ENCODE measurements around the gene KCNJ4. TPM values are rescaled to one million over a fixed set of nuclear protein-coding genes. Genes with fewer than 3 reads are reported as not detected.

The KCNJ4 gene
- total RNA-seq, 1 experiment from 2014 or later = not detected

DNA sequence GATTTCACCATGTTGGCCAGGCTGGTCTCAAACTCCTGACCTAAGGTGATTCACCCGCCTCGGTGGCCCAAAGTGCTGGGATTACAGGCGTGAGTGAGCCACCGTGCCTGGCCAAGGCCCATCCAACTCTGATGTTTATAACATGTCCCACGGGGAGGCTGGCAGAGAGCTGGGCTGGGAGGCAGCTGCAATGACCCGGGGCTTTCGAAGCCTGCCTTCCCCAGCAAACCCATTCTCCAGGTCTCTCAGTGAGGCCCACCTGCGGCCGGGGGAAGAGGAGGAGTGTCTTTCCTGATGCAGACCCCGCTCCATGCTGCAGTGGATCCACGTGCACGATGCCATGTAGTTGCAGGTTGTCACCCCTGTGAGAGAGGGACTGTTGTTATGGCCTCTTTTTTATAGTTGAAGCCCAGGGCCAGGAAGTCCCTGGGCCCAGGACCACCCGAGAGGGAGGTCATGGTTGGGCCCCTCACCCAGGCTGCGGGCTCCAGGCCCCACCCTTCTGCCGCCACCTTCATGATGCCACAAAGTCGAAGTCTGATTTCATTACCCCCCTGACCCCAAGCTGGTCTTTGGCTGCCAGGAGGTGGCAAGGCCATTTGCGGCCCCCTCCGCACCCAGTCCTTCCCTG lies 38.3 kb downstream of the KCNJ4 start:
- no peak overlapping the region for H3K4me3 ChIP-seq (ENCODE audit: low read length)
- no peak overlapping the region for H3K9ac ChIP-seq (ENCODE audit: low read length)
- H2AFZ ChIP-seq (ENCODE audit: low read length) = no peak overlapping the region
- ATAC-seq (no peak), DNase-seq (no peak)
- H3K4me2 ChIP-seq (ENCODE audit: low read length) = no peak overlapping the region
- POLR2A ChIA-PET (ENCODE audit: unreplicated experiment) = no interaction called here
- H3K27ac ChIP-seq (ENCODE audit: low read length) = no peak overlapping the region
- no TSS peak for BruUV-seq (replicated peaks)
- no peaks in the 10 kb centered on the region for H3K27me3 ChIP-seq (ENCODE audit: low read length)
- no peaks in the 10 kb centered on the region for H4K20me1 ChIP-seq (ENCODE audit: low read length)
- intact Hi-C loops (cut with micrococcal nuclease) = no loop called here
- no peaks in the 10 kb centered on the region for H3F3A ChIP-seq (ENCODE audit: low read length, unreplicated experiment)
- no peaks in the 10 kb centered on the region for H3K9me2 ChIP-seq (replicated peaks; ENCODE audit: low read length)
- no peaks in the 10 kb centered on the region for H3K36me3 ChIP-seq (ENCODE audit: low read depth, low read length)
- CTCF ChIA-PET = no interaction called here
- no peaks in the 10 kb centered on the region for H3K9me3 ChIP-seq (ENCODE audit: low read length)
- no peak for TF ChIP-seq EZH2 (IDR thresholded peaks at IDR 0.05; ENCODE audit: low read length, unreplicated experiment)
- TF ChIP-seq CTCF (conservative IDR thresholded peaks at IDR 0.05; ENCODE audit: low read depth, low read length) = no peak
- TF ChIP-seq EZH2phosphoT487 (IDR thresholded peaks at IDR 0.05; ENCODE audit: borderline replicate concordance, low read length) = no peak
- H3K4me1 ChIP-seq (ENCODE audit: insufficient read depth, low read length) = no peaks in the 10 kb centered on the region
- H3K79me2 ChIP-seq (ENCODE audit: low read length) = no peaks in the 10 kb centered on the region

DNA sequence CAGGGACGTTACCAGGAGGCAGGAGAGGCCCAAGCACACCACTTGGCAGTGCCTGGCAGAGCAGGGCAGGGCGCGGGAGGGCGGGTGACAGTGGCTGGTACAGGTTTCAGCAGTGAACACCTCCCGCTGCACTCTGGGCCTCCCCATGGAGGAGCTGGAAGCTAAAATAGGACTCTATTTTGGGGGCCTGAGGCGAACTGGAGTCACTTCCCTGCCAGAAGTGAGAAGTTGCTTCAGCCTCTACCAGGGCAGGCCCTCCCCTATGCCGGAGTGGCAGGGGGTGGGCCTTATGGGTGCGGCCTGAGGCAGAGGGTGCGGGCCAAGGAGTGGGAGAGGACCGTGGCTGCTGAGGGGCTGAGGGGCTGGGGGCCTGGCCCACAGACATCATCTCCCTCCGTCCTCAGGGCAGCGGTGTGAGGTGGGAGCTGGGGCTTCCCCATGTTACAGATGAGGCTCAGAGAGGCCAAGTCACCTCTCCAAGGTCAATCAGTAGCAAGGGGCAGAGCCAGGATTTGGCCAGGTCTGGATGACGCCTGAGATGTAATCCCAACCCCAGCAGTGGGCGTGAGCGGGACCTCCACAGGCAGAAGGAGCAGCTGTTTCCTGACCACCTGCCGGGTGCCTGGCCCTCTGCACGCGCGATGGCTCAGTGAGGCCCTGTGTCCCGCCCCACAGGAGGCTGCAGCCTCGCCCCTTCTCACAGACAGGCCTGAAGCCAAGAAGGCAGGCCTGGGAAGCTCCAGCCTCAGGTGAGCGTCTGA lies 39.3 kb downstream of the KCNJ4 start:
- Histone ChIP-seq H3K9me3 (ENCODE audit: low read length) (no peaks in the 10 kb centered on the region), H3K4me2 (ENCODE audit: low read length) (no peak overlapping the region), H4K20me1 (ENCODE audit: low read length) (no peaks in the 10 kb centered on the region), H3K27me3 (ENCODE audit: low read length) (no peaks in the 10 kb centered on the region), H3K9ac (ENCODE audit: low read length) (no peak overlapping the region), H3K79me2 (ENCODE audit: low read length) (no peaks in the 10 kb centered on the region), H3K36me3 (ENCODE audit: low read depth, low read length) (no peaks in the 10 kb centered on the region), H3K27ac (ENCODE audit: low read length) (no peak overlapping the region), H3K4me3 (ENCODE audit: low read length) (no peak overlapping the region), H3K9me2 (replicated peaks; ENCODE audit: low read length) (no peaks in the 10 kb centered on the region), H2AFZ (ENCODE audit: low read length) (no peak overlapping the region), H3F3A (ENCODE audit: low read length, unreplicated experiment) (no peaks in the 10 kb centered on the region), H3K4me1 (ENCODE audit: insufficient read depth, low read length) (no peaks in the 10 kb centered on the region)
- ChIA-PET CTCF (no interaction called here), POLR2A (ENCODE audit: unreplicated experiment) (no interaction called here)
- TF ChIP-seq CTCF (conservative IDR thresholded peaks at IDR 0.05; ENCODE audit: low read depth, low read length) (no peak), EZH2 (IDR thresholded peaks at IDR 0.05; ENCODE audit: low read length, unreplicated experiment) (no peak), EZH2phosphoT487 (IDR thresholded peaks at IDR 0.05; ENCODE audit: borderline replicate concordance, low read length) (no peak)
- intact Hi-C loops (cut with micrococcal nuclease) = no loop called here
- BruUV-seq (replicated peaks) = no TSS peak
- DNase-seq (no peak), ATAC-seq (no peak)

- Histone ChIP-seq H3K9me3 (ENCODE audit: low read length) (no peaks in the 10 kb centered on the region), H3K79me2 (ENCODE audit: low read length) (no peaks in the 10 kb centered on the region), H4K20me1 (ENCODE audit: low read length) (no peaks in the 10 kb centered on the region), H2AFZ (ENCODE audit: low read length) (no peak overlapping the region), H3F3A (ENCODE audit: low read length, unreplicated experiment) (no peaks in the 10 kb centered on the region), H3K4me3 (ENCODE audit: low read length) (no peak overlapping the region), H3K9me2 (replicated peaks; ENCODE audit: low read length) (no peaks in the 10 kb centered on the region), H3K36me3 (ENCODE audit: low read depth, low read length) (no peaks in the 10 kb centered on the region), H3K9ac (ENCODE audit: low read length) (no peak overlapping the region), H3K4me2 (ENCODE audit: low read length) (no peak overlapping the region), H3K27me3 (ENCODE audit: low read length) (no peaks in the 10 kb centered on the region), H3K27ac (ENCODE audit: low read length) (no peak overlapping the region), H3K4me1 (ENCODE audit: insufficient read depth, low read length) (no peaks in the 10 kb centered on the region)
- no TSS peak for BruUV-seq (replicated peaks)
- ChIA-PET POLR2A (ENCODE audit: unreplicated experiment) (no interaction called here), CTCF (no interaction called here)
- TF ChIP-seq CTCF (conservative IDR thresholded peaks at IDR 0.05; ENCODE audit: low read depth, low read length) (no peak), EZH2phosphoT487 (IDR thresholded peaks at IDR 0.05; ENCODE audit: borderline replicate concordance, low read length) (no peak)
- no peak for ATAC-seq
- no peak for DNase-seq
- intact Hi-C loops (cut with micrococcal nuclease) = no loop called here
Observed at GRCh38 chr22:38415046-38415445, 40.0 kb downstream of the KCNJ4 start.
